Pulmonary artery endothelial cell (primary cell): ENCODE results near the gene PPP1R16B. TPM values are rescaled to one million over a fixed set of nuclear protein-coding genes. Genes with fewer than 3 reads are reported as not detected.
"Not testable (repeated sequence)": the region's sequence is repeated elsewhere in the genome, so short reads cannot be mapped to it uniquely, and the experiment has no call there.

Experiments used
- DNase-seq: peaks from one replicate; pipeline ENCODE4 v3.0.0-alpha.2; 2011; ENCODE audit warnings: low read depth, low spot score
- total RNA-seq: library from RNA; depleted of rRNA; stranded (reverse); fragments of >200 nt; gene quantifications from 2 replicates; pipeline ENCODE4 v1.2.3, GENCODE V29; 2014

PPP1R16B gene
- total RNA-seq, 1 donor from 2014 or later, result 118 TPM

DNA sequence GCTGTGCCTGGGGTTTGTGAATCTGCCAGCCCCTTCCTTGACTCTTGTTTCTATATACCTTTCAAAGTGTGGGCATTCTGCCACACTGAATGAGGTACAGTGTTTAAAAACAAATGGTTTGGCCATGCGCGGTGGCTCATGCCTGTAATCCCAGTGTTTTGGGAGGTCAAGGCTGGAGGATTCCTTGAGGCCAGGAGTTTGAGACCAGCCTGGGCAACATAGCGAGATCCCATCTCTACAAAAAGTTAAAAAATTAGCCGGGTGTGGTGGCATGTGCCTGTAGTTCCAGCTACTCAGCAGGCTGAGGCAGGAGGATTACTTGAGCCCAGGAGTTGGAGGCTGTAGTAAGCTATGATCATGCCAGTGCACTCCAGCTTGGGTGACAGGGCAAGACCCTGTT lies 126.5 kb downstream of the PPP1R16B start:
- DNase-seq, result no peak

DNA sequence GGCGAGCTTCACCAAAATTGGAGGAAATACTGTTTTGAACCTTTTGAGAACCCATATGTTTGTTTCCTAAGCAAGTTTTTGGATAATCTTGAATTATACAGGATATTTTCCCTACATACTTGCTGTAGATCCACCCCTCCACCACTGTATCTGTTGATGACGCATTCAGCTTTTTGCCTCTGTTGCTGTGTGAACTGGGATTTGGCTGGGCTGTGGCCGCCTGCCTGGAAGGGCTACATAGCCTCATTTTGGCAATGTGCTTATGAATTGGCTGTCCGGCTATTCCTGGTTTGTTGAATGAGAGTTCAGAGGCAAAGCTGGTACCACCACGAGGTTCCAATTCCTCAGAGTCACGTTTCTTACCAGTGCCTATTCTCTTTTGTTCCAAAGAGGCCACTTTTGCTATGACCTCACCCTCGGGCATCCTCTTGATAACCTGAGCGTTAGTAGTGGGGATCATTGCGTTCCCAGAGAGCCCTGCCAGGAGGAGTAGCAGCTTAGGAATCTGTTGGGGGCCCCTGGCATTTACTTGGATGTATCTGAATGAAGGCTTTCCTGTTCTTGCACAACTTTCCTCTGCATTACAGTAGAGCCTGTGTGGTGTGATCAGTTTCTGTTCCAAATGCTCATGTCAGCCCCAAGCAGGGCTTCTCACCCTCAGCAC lies 127.1 kb downstream of the PPP1R16B start:
- DNase-seq, result no peak

DNA sequence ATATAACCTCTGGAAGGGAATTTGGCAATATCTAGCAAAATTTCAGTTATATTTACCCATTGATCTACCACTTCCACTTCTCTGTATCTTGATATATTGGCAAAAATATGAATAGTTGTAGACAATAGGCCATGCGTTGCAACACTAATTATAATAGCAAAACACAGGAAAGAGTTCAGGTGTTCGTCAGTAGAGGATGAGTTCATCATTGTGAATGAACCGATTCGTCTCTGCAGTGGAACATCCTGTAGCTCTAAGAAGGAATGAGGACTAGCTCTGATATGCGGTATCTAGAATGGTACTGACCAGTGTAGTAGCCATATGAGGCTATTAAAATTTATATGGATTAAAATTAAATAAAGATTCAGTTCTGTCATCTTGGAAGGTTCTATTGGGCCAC lies 129.0 kb downstream of the PPP1R16B start:
- DNase-seq, result no peak

DNA sequence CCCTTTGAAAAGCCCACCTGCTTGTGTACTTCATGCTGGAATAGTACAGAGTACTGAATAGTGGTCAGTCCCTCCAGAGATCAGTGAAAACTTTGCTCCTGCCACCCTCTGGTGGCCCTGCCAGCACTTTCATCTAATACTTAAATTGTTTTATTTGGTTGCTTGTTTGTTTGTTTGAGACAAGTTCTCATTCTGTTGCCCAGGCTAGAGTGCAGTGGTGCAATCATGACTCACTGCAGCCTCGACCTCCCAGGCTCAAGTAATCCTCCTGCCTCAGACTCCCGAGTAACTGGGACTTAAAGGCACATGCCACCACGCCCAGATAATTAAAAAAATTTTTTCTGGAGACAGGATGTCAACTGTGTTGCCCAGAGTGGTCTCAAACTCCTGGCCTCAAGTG lies 129.8 kb downstream of the PPP1R16B start:
- no peak for DNase-seq

DNA sequence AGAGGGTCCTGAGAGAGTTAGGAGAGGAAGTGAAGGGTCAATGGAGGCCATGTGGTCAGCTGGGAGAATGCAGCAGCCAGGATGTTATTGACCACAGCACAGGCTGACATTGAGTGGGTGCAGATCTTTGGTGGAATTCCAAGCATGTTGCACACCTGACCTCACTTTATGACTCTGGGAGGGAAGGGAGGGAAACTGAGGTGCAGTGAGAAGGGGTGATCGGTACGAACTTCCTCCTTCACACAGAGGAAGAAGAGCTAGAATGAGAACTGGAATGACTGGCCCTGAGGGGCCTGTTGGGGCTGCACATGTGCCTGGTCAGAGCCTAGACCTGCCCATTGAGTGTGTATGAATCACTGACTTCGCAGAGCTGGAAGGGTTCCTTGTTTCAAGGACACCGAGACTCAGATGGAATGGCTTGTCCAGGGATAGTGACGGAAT lies 130.5 kb downstream of the PPP1R16B start:
- DNase-seq, result no peak

DNA sequence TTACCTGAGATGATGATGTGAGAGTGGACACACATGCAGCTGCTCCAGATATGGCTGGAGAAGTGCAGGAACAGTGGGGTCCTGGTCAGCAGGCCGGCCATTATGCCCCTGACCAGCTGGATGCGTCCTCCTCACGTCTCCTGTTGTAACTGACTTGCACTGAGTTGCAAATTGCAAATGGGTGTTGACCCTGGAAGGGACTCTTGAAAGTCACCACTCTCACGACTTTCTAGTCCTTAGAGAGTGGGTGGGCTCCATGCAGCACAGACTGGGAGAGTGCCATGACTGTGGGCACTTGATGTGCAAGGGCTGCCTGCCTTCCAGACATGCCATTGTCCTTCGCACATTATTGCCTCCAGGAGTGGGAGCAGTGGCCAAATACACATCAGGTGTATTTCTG lies 131.5 kb downstream of the PPP1R16B start:
- DNase-seq, result no peak

DNA sequence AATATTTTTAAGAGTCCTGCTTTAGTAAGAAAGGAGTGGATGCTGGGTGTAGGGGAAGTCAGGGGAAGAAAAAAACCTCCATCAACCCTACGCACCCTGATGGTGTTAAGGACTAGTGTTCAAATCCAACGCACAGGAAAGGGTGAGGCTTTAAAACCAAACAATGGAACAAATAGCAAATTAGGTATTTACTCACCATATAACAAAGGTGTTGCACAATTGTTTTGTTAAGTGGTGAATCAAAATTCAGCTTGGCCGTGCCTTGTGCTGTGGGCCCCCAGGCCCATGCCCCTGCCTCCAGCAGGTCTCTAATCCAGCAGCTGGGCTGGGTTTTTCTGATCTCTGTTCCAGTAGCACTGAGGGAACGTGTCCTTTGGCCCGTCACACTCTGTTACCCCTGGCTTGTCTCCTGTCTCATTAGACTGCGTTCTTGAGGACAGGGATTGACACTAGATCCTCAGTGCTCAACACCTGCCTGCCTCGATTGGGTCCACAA lies 132.5 kb downstream of the PPP1R16B start:
- DNase-seq, result no peak

DNA sequence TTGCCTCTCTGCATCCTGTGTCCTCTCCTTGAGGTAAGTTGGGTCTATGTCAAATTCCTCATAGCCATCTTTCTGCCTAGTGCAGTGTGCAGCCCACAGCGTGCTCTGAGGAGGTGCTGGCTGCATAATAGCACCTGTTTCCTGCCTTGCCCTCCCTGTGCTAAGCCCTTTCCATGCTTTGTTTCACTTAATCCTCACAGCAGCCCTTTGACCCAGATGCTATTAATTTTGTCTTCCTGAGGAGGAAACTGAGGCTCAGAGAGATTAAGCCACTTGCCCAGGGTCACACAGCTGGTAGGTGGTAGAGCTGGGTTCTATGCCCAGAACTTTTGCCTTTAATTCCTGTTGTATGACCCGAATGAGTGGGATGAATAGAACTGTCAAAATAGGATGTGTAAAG lies 134.2 kb downstream of the PPP1R16B start:
- peak; percentile 47 for DNase-seq

DNA sequence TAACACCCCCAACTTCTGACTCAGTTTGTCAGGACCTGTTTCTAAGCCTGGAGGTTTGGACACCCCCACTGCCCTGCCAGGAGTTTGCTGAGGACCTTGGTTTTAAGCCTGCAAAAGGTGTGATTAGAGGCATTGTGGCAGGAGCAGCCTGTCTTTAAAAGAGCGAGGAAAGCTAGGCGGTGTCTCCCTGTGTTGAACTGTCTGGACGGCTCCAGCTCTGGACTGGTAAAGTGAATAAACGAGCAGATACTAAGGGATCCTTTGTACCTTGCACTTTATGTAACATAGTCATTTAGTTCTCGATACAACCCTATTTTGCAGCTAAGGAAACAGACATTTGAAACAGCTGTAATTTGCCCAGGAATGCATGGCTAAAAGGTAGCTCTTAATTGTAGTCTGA lies 135.1 kb downstream of the PPP1R16B start:
- no peak for DNase-seq

DNA sequence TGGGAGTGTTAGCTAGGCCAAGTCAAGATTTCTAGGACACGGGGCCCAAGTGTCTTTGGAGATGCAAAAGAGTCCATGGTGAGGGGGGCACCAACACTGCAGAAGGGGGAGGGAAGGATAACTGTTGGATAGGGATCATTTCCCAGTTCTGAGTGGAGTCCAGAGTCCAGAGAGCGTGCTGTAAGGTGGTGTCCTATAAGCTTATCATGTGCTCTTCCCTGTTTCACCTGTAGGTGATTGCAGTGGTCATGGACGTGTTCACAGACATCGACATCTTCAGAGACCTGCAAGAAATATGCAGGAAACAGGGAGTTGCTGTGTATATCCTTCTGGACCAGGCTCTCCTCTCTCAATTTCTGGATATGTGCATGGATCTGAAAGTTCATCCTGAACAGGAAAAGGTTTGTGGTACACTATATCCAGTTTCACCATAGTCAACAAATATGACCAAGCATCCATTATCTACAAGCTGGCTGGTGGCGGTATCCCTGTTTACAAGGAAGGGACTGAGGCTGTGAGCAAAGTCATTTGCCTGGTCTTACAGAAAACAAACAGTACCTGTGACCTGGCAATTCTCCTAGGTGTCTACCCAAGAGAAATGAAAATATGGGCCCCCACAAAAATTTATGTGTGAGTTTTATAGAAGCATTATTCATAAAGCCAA lies 136.4 kb downstream of the PPP1R16B start:
- no peak for DNase-seq

DNA sequence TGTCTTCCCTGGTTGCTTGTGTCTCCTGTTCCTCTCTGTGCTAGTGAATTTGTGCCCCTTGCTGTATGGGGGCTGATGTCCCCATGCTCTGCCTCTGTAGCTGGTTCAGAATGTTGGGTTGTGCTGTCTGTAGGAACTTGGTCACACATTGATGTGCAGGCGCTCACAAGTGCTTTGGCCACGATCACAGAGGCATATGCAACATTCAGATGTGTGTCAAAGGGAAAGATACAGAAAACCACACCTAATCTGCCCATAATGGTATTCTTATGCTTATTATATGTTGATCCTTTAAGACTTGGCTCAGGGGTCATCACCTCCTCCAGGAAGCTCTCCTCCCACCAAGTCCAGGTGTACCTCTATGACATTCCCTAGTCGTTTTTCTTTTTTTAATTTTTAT lies 139.5 kb downstream of the PPP1R16B start:
- DNase-seq, result no peak

DNA sequence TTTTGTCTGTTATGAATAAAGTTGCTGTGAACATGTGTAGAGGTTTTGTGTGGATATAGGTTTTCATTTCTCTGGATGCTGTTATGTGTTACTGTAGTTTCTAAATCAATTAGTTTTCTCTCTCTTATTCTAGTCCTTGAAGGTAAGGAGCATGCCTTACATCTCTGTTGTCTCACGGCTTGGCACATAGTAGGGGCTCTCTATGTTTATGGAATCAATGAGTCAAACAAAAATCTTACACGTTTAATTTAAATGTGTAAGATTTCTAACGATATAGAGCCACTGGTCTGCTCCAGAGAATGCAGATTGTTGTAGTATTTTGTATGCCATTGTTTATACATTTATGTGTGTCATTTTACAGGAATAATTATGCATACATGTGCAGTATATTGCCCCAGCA lies 141.3 kb downstream of the PPP1R16B start:
- no peak for DNase-seq

DNA sequence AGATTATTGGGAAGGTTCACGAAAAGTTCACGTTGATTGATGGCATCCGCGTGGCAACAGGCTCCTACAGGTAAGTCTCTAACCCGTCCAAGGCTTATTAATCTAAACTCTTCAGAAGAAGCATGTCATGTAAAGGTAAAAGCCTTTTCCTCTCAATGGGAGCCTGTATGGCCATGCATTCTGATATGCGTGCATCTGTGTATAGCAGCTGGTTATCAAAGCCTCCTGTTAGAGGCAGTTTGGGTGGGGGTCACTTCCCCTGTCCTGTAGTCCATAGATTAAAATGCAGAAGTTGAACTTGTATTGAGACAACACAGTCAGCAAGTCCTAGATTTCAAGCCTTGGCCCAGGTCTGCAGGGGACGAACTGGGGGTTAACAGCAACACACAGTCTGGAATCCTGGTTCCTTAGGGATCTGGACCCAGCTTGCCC lies 142.4 kb downstream of the PPP1R16B start:
- DNase-seq, result no peak

DNA sequence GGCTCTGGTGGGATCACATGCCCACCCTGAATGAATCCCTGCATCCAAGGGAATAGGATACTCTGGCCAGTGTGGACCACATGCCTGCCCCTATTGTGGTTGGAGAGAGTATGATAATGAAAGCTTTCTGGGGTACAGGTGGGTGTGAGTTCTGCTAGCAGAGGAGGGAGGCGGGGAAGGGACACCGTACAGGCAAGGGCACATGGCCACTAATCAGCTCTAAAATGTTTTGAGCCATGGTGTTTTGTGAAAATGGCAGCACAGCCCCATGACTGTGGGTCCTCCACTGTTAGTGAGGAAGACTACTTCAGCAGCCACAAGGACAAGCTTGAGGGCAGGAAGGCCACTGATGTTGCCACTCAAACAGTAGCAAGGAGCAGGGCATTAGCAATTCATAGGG lies 144.8 kb downstream of the PPP1R16B start:
- DNase-seq, result no peak

DNA sequence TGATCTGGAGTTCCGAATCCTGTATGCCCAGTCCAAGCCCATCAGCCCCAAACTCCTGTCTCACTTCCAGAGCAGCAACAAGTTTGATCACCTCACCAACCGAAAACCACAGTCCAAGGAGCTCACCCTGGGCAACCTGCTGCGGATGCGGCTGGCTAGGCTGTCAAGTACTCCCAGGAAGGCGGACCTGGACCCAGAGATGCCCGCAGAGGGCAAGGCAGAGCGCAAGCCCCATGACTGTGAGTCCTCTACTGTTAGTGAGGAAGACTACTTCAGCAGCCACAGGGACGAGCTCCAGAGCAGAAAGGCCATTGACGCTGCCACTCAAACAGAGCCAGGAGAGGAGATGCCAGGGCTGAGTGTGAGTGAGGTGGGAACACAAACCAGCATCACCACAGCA lies 146.1 kb downstream of the PPP1R16B start:
- DNase-seq, result no peak

DNA sequence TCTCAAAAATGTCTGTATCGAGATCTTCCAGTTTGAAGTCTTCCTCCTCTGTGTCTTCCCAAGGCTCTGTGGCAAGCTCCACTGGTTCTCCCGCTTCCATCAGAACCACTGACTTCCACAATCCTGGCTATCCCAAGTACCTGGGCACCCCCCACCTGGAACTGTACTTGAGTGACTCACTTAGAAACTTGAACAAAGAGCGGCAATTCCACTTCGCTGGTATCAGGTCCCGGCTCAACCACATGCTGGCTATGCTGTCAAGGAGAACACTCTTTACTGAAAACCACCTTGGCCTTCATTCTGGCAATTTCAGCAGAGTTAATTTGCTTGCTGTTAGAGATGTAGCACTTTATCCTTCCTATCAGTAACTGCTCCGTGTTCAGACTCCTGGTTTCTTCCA lies 146.7 kb downstream of the PPP1R16B start:
- no peak for DNase-seq

DNA sequence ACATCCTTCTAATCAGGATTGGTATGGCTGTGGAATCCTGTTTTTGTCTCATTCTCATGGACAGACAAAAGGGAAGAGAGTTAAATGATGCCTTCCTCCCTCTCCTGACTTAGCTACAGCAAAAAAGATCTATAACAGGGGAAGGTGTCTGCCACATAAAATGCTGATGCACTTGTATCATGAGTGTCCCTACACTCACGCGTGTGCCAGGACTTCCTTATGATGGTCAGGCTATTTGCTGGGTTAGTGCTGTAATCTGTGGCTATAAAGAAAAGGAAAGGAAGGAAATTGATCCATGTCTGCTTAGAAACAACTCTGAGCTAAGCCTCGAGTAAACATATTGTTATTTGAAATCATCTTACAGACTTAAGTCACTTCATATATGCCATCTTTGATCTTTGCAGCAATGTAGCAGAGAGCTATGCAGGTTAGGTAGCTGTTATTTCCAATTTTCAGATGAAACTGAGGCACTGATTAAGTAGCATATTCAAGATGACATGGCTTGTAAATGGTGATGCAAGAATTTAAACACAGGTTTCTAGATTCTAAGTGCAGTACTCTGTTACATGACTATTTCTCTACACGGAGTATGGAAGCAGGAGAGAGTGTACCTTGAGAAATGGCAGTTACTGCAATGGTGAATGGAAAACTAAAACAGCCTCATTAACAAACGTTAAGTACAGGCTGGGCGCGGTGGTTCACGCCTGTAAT lies 148.3 kb downstream of the PPP1R16B start:
- no peak for DNase-seq

DNA sequence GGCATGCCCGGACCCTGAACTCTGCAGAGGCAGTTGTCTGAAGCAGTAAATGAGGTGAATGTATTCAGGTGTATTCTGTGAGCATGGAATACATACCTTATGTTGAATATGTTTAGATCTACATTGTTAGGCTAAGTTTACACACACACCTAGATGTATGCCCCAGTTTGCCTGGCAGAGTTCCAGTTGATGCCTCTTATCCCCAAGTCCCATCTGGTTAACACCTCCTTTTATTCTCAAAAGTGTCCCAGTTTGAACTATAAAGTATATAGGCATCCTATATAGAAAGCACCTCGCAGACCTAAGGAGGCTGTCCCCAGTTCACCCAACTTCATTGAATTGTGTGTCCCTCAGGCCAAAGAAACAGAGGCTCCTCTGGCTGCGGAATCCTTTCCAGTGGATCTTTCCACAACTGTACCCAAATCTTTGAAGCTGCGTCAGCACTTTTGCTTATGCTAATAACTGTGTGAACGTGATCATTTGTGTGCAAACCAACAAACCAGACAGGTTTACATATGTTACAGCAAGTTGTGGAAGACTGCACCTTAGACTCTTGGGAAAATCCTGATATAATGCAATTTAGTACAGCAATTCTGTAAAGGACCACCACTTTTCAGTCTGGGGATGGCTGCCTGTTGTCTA lies 151.9 kb downstream of the PPP1R16B start:
- DNase-seq, result no peak

DNA sequence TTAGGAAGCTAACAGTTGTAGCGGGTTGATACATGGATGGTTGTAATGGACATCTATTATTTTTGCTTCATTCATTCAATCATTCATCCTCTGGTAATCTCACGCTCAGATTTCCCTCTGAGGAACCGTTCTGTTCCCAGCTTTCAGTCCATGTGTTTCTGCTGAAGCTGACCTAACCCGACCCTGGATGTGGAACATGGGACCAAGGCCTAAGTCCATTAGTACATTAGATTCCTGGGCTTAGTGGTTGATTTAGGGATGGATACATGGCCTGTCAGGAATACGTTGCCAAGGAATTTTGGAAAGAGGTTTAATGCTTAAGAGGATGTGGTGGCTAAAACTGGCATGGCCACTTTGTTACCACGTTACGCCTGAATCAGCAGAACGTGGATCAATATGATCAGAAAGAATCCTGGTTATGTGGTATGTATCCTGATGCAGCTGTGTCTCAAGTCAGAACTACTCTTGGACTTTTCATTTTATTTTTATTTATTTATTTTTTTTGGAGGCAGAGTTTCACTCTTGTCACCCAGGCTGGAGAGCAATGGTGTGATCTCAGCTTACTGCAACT lies 152.5 kb downstream of the PPP1R16B start:
- no peak for DNase-seq

DNA sequence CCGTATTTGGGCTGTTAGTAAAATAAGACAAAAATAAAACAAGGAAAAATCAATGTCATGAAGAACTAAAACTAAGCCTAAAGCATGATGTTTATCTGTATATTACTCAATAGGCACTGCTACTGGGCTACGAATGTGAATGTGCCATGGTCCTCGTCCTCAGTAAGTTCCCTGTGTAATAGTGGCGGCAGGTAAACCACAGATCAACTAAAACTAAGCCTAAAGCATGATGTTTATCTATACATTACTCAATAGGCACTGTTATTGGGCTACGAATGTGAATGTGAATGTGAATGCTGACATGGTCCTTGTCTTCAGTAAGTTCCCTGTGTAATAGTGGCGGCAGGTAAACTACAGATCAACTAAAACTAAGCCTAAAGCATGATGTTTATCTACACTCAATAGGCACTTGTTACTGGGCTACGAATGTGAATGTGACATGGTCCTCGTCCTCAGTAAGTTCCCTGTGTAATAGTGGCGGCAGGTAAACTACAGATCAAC lies 154.7 kb downstream of the PPP1R16B start:
- not testable (repeated sequence) for DNase-seq

DNA sequence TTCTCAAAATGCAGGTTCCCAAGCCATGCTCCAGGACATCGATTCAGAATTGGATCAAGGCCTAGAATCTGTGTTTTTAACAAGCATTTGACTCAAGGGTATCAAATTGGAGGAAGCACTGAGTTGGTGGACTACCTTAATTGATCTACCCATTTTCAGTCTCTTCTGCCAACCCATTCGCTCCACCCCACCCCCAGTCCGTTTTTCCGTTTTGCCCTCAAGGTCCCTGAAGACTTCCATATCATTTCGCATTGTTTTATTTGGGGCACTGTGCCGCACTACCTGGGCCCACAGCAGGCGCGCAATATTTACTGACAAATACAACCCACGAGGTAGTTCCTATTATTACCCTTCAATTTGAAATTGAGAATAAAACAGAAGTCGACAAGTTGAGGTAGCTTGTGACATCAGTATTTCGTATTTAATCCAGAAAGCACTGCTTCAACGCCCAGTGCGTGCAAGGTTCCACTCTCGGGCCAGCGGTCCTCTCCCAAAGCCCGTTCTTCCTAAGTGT lies 156.1 kb downstream of the PPP1R16B start:
- DNase-seq, result no peak
